Measurements from ENCODE around the gene FOXO6. TPM values are rescaled to one million over a fixed set of nuclear protein-coding genes. Genes with fewer than 3 reads are reported as not detected.

The FOXO6 gene
- total RNA-seq, 2 experiments from 2014 or later, result 1.2 to 2.2 TPM

DNA sequence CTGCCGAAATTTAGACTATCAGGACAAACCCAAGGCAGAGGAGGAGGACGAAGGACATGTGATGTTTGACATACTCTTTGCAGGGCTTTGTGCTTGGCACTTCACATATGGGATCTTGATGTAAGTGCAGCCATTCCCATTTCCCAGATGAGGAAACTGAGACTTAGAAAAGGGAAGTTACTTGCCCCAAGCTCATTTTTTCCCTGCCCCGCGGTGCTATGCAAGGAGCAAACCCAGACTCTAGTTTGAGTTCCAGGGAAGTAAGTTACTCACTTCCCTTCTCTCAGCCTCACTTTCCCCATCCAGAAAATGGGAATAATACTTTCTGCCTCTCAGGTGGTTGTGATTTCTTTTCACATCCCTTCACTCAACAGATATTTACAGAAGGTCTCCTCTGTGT, 4.5 kb upstream of the FOXO6 start:
- Histone ChIP-seq H3K27me3 (ENCODE audit: control insufficient read depth in 1 of 2, insufficient read depth in 2 of 2, low read length in 2 of 2) (peaks cover 0 to 4% of the 10 kb centered on the region in 2 experiments), H3K4me1 (ENCODE audit: insufficient read depth, low read length) (peaks cover 12% of the 10 kb centered on the region), H3K36me3 (ENCODE audit: insufficient read depth, low read length) (no peaks in the 10 kb centered on the region), H3K4me3 (ENCODE audit: low read length) (no peak overlapping the region), H3K27ac (ENCODE audit: low read depth in 1 of 2, low read length in 2 of 2) (no peak overlapping the region), H3K9me3 (ENCODE audit: control insufficient read depth in 1 of 2, insufficient read depth in 1 of 2, low read length in 2 of 2) (no peaks in the 10 kb centered on the region)
- intact Hi-C loops (cut with DNase I, micrococcal nuclease), result loop anchor here in 1 of 2 experiments (10.0 kb wide), 2 partner anchors 552 to 692 kb away; partner anchors contain the start of gene RIMS3
- H3K36me3 Mint-ChIP-seq (ENCODE audit: low read depth), result peaks cover 5% of the 10 kb centered on the region
- H3K9me3 Mint-ChIP-seq, result no peaks in the 10 kb centered on the region
- DNase-seq (no peak), ATAC-seq (ENCODE audit: poor library complexity) (no peak)
- H3K4me3 Mint-ChIP-seq, result no peak overlapping the region
- CTCF ChIA-PET, result no interaction called here
- POLR2A ChIA-PET, result no interaction called here
- TF ChIP-seq, protein P1, sequence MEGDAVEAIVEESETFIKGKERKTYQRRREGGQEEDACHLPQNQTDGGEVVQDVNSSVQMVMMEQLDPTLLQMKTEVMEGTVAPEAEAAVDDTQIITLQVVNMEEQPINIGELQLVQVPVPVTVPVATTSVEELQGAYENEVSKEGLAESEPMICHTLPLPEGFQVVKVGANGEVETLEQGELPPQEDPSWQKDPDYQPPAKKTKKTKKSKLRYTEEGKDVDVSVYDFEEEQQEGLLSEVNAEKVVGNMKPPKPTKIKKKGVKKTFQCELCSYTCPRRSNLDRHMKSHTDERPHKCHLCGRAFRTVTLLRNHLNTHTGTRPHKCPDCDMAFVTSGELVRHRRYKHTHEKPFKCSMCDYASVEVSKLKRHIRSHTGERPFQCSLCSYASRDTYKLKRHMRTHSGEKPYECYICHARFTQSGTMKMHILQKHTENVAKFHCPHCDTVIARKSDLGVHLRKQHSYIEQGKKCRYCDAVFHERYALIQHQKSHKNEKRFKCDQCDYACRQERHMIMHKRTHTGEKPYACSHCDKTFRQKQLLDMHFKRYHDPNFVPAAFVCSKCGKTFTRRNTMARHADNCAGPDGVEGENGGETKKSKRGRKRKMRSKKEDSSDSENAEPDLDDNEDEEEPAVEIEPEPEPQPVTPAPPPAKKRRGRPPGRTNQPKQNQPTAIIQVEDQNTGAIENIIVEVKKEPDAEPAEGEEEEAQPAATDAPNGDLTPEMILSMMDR (IDR thresholded peaks at IDR 0.05), result no peak
- peaks cover 9% of the 10 kb centered on the region for H3K4me1 Mint-ChIP-seq (ENCODE audit: low read depth)
- H3K27ac Mint-ChIP-seq, result no peak overlapping the region
- peaks cover 12% of the 10 kb centered on the region for H3K27me3 Mint-ChIP-seq

DNA sequence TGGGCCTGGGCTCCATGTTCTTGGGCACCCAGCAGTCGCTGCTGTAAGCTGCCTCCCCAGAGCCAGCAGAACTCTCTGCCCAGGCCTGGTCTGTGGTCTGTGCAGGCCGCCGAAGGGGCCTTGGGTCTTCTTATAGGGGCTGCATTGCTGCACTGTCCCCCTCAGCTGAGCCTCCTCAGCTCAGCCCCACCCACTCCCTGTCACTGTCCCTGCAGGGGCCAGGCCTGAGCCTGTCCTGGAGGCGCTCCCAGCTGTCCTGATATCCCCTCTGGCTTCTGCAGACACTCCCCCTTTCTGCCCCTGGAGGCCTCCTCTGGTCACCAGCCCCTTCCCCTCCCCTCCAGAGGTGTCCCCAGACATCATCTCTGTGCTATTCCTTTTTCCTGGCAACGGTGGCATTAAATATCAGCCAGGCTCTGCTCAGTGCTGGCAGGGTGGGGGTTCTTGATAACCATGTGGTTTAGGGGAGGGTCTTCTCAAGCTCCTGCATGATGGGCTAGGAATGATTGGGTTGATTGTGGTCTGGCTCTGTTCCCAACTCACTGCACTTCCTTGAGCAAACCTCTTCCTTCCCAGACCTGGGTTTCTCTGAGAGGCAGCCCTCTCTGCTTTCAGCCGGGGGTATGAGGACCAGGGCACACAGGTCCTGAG, 3.7 kb upstream of the FOXO6 start:
- peaks cover 5% of the 10 kb centered on the region for H3K36me3 Mint-ChIP-seq (ENCODE audit: low read depth)
- no peak overlapping the region for H3K4me3 Mint-ChIP-seq
- H3K9me3 Mint-ChIP-seq, result no peaks in the 10 kb centered on the region
- Histone ChIP-seq H3K9me3 (ENCODE audit: control insufficient read depth in 1 of 2, insufficient read depth in 1 of 2, low read length in 2 of 2) (no peaks in the 10 kb centered on the region), H3K27me3 (ENCODE audit: control insufficient read depth in 1 of 2, insufficient read depth in 2 of 2, low read length in 2 of 2) (peaks cover 6% of the 10 kb centered on the region in 2 experiments), H3K4me1 (ENCODE audit: insufficient read depth, low read length) (peaks cover 19% of the 10 kb centered on the region), H3K36me3 (ENCODE audit: insufficient read depth, low read length) (no peaks in the 10 kb centered on the region), H3K27ac (ENCODE audit: low read depth in 1 of 2, low read length in 2 of 2) (no peak overlapping the region), H3K4me3 (ENCODE audit: low read length) (no peak overlapping the region)
- peaks cover 8% of the 10 kb centered on the region for H3K27me3 Mint-ChIP-seq
- CTCF ChIA-PET, result no interaction called here
- TF ChIP-seq, protein P1 (IDR thresholded peaks at IDR 0.05), result no peak
- DNase-seq, result peak in 1 of 14 experiments; percentile 21
- H3K4me1 Mint-ChIP-seq (ENCODE audit: low read depth), result peaks cover 9% of the 10 kb centered on the region
- intact Hi-C loops (cut with DNase I, micrococcal nuclease), result loop anchor here in 1 of 2 experiments (10.0 kb wide), 2 partner anchors 553 to 693 kb away; partner anchors contain the start of gene RIMS3
- POLR2A ChIA-PET, result no interaction called here
- no peak overlapping the region for H3K27ac Mint-ChIP-seq
- no peak for ATAC-seq (ENCODE audit: poor library complexity)

DNA sequence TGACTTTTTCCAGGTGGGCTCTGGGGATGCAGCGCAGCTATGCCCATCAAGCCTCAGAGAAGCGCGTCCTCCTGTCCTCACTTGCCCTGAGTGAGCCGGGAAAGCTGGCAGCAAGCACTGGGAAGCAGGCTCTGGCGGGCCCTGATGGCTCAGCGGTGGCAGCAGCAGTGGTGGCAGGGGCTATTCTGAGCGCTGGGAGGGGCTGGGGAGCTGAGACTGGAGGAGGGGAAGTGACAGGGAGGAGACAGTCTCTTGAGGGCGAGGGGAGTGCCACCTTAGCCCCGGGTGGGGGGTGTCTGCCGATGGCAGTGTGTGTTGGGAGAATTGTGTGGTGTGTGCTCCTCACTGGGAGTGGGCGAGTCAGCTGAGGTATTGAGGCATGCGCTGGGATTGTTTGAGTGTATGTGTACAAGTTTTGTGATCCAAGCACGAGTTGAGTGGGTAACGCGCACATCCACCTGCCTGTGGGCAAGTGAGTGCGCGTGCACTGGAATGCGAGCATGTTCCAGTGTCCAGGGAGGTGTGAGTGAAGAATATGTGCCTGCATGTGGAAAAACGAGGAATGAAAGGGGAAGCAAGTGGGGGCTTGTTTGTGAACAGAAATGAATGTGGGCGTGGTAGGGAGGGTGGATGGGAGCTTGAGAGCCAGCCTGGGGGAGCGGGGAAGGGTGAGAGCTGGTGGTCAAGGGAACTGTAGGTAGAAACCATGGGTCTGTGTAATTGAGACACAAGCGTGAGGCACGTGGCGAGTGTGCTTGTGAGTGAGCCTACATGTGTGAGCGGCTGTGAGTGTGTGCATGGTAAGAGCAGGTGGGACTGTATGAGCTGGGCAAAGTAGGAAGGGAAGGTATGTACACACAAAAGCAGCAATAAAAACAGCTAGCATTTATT, 2.9 kb upstream of the FOXO6 start:
- Mint-ChIP-seq H3K36me3 (ENCODE audit: low read depth) (peaks cover 5% of the 10 kb centered on the region), H3K4me1 (ENCODE audit: low read depth) (peaks cover 9% of the 10 kb centered on the region), H3K4me3 (peak overlapping the region; percentile 30), H3K27ac (peak overlapping the region; percentile 35), H3K9me3 (no peaks in the 10 kb centered on the region), H3K27me3 (peaks cover 16% of the 10 kb centered on the region)
- TF ChIP-seq, protein P1 (IDR thresholded peaks at IDR 0.05), result no peak
- POLR2A ChIA-PET, result no interaction called here
- Histone ChIP-seq H3K4me1 (ENCODE audit: insufficient read depth, low read length) (peaks cover 27% of the 10 kb centered on the region), H3K27ac (ENCODE audit: low read depth in 1 of 2, low read length in 2 of 2) (no peak overlapping the region), H3K36me3 (ENCODE audit: insufficient read depth, low read length) (no peaks in the 10 kb centered on the region), H3K27me3 (ENCODE audit: control insufficient read depth in 1 of 2, insufficient read depth in 2 of 2, low read length in 2 of 2) (peaks cover 14% of the 10 kb centered on the region in 2 experiments), H3K4me3 (ENCODE audit: low read length) (no peak overlapping the region), H3K9me3 (ENCODE audit: control insufficient read depth in 1 of 2, insufficient read depth in 1 of 2, low read length in 2 of 2) (peaks cover 0 to 3% of the 10 kb centered on the region in 2 experiments)
- CTCF ChIA-PET, result no interaction called here
- DNase-seq (peak in 1 of 14 experiments; percentile 31), ATAC-seq (ENCODE audit: poor library complexity) (no peak)
- intact Hi-C loops (cut with DNase I, micrococcal nuclease), result loop anchor here in 1 of 2 experiments (10.0 kb wide), 2 partner anchors 554 to 694 kb away; partner anchors contain the start of gene RIMS3

All from CD4-positive, alpha-beta T cell (primary cell).